GM11168 (cell line): Measurements from ENCODE around the gene APPL2.
"Not testable (repeated sequence)": the region's sequence is repeated elsewhere in the genome, so short reads cannot be mapped to it uniquely, and the experiment has no call there.

ENCODE experiments used
- in situ Hi-C: fragments of 300-500 bp; cut with MboI; formaldehyde crosslinking; loops from one replicate; pipeline ENCODE4 v1.12.0; 2022; ENCODE audit warnings: low sequenced_read_pairs; ENCODE audit not compliant: unreplicated experiment

Gene APPL2

GRCh38 chr12:105259226-105259625 is 23.3 kb upstream of the APPL2 start:
- in situ Hi-C loops, result no loop called here

- in situ Hi-C loops, result no loop called here
These were observed 21.4 kb upstream of the APPL2 start for GRCh38 chr12:105257321-105257728.

GRCh38 chr12:105256921-105257320 is 20.9 kb upstream of the APPL2 start:
- in situ Hi-C loops, result no loop called here

GRCh38 chr12:105256431-105256830 is 20.5 kb upstream of the APPL2 start:
- in situ Hi-C loops, result not testable (repeated sequence)

- in situ Hi-C loops, result no loop called here
These were observed 20.0 kb upstream of the APPL2 start for GRCh38 chr12:105256011-105256410.

GRCh38 chr12:105253866-105254513 is 18.0 kb upstream of the APPL2 start:
- in situ Hi-C loops, result no loop called here

GRCh38 chr12:105252901-105253300 is 16.9 kb upstream of the APPL2 start:
- in situ Hi-C loops, result no loop called here

GRCh38 chr12:105245776-105246427 is 9.9 kb upstream of the APPL2 start:
- in situ Hi-C loops, result not testable (repeated sequence)

GRCh38 chr12:105245291-105245690 is 9.3 kb upstream of the APPL2 start:
- in situ Hi-C loops, result no loop called here

GRCh38 chr12:105240228-105240627 is 4.3 kb upstream of the APPL2 start:
- in situ Hi-C loops, result no loop called here

GRCh38 chr12:105239304-105239703 is 3.3 kb upstream of the APPL2 start:
- in situ Hi-C loops, result no loop called here

- in situ Hi-C loops, result no loop called here
These were observed 1.7 kb upstream of the APPL2 start for GRCh38 chr12:105237666-105238065.

- in situ Hi-C loops, result no loop called here
These were observed 668 bp downstream of the APPL2 start for GRCh38 chr12:105235281-105235731.

- in situ Hi-C loops, result no loop called here
These were observed 1.8 kb downstream of the APPL2 start for GRCh38 chr12:105234197-105234596.

- in situ Hi-C loops, result no loop called here
These were observed 2.7 kb downstream of the APPL2 start for GRCh38 chr12:105233041-105233905.

- in situ Hi-C loops, result no loop called here
These were observed 4.6 kb downstream of the APPL2 start for GRCh38 chr12:105231396-105231795.

GRCh38 chr12:105229371-105229770 is 6.6 kb downstream of the APPL2 start:
- in situ Hi-C loops, result no loop called here

GRCh38 chr12:105228966-105229365 is 7.0 kb downstream of the APPL2 start:
- in situ Hi-C loops, result no loop called here

- in situ Hi-C loops, result no loop called here
These were observed 7.5 kb downstream of the APPL2 start for GRCh38 chr12:105228494-105228893.

GRCh38 chr12:105227879-105228278 is 8.1 kb downstream of the APPL2 start:
- in situ Hi-C loops, result no loop called here

- in situ Hi-C loops, result no loop called here
These were observed 9.8 kb downstream of the APPL2 start for GRCh38 chr12:105226219-105226618.
